ENCODE measurements around the gene ATF7IP.
A peak's percentile ranks its signal among the peaks of the same experiment; 100 is the strongest.
"Not testable (repeated sequence)": the region's sequence is repeated elsewhere in the genome, so short reads cannot be mapped to it uniquely, and the experiment has no call there.

The ATF7IP gene, protein sequence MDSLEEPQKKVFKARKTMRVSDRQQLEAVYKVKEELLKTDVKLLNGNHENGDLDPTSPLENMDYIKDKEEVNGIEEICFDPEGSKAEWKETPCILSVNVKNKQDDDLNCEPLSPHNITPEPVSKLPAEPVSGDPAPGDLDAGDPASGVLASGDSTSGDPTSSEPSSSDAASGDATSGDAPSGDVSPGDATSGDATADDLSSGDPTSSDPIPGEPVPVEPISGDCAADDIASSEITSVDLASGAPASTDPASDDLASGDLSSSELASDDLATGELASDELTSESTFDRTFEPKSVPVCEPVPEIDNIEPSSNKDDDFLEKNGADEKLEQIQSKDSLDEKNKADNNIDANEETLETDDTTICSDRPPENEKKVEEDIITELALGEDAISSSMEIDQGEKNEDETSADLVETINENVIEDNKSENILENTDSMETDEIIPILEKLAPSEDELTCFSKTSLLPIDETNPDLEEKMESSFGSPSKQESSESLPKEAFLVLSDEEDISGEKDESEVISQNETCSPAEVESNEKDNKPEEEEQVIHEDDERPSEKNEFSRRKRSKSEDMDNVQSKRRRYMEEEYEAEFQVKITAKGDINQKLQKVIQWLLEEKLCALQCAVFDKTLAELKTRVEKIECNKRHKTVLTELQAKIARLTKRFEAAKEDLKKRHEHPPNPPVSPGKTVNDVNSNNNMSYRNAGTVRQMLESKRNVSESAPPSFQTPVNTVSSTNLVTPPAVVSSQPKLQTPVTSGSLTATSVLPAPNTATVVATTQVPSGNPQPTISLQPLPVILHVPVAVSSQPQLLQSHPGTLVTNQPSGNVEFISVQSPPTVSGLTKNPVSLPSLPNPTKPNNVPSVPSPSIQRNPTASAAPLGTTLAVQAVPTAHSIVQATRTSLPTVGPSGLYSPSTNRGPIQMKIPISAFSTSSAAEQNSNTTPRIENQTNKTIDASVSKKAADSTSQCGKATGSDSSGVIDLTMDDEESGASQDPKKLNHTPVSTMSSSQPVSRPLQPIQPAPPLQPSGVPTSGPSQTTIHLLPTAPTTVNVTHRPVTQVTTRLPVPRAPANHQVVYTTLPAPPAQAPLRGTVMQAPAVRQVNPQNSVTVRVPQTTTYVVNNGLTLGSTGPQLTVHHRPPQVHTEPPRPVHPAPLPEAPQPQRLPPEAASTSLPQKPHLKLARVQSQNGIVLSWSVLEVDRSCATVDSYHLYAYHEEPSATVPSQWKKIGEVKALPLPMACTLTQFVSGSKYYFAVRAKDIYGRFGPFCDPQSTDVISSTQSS

DNA sequence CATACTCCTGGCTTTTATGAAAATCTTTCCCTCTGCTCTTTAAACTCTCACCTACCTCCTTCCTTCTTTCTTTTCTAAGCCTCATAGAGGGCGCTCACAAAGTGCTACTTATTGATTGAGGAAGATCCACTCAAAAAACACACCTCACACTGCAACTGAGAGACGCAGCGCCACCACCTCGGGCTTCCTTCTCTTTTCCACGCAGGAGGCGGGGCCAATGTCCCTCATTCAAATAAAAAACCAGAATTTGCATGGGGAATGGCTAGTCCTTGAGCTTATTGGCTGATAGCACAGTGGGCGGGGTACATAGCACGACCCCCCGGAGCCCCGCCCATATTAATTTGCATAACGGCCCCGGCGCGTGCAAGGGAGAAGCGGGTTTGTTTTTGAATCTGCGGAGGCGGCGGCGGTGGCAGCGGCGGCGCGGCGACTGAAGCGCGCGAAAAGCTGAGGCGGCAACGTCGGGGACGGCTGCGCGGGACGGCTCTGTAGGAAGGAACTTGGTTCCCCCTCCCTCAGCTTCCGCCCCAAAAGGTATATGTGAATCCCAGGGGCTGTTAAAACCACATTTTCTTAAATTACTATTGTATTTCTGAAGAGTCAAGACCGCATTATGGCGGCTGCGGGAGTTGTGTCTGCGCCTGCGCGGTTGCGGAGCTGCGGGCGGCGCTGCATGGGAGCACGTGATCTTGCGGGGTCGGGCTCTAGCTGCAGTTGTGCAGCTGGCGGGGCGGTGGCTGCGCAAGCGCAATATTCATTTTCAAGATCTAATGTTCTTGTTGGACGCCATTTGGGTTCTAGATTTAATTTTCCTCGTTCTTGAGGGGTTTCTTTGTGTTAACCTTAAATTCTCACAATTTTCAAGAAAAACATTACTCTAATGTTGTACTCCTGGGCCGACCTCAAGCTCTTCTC is at the start of gene ATF7IP:
ATF7IP (plus strand) TSS at position 389 of the 915 bp plus-strand sequence. CDS start 58,234 bp downstream, outside the sequence.
- DNase-seq, result peak; percentile 95

DNA sequence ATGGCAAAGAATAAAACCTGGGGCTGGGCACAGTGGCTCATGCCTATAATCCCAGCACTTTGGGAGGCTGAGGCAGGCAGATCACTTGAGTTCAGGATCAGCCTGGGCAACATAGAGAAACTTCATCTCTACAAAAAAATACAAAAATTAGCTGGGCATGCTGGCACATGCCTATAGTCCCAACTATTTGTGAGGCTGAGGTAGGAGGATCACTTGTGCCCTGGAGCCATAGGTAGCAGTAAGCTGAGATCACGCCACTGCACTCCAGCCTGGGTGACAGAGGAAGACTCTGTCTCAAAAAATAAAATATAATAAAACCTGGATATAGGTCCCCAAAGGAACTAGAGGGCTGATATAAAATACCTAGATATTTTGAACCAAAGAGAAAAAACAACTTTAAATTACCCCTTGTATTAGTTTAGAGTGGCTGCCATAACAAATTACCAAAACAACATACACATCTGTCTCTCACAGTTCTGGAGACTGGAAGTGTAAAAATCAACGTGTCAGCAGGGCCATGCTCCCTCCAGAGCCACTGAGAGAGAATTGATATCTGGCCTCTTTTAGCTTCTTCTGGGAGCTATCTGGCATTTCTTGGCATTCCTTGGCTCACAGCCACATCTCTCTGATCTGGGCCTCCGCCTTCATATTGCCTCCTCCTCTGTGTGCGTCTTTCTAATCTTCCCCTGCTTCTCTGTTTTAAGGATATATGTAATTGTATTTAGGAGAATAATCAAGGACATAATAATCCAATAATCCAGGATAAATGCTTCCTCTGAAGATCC is 47.9 kb upstream of the ATF7IP start:
- no peak for DNase-seq

DNA sequence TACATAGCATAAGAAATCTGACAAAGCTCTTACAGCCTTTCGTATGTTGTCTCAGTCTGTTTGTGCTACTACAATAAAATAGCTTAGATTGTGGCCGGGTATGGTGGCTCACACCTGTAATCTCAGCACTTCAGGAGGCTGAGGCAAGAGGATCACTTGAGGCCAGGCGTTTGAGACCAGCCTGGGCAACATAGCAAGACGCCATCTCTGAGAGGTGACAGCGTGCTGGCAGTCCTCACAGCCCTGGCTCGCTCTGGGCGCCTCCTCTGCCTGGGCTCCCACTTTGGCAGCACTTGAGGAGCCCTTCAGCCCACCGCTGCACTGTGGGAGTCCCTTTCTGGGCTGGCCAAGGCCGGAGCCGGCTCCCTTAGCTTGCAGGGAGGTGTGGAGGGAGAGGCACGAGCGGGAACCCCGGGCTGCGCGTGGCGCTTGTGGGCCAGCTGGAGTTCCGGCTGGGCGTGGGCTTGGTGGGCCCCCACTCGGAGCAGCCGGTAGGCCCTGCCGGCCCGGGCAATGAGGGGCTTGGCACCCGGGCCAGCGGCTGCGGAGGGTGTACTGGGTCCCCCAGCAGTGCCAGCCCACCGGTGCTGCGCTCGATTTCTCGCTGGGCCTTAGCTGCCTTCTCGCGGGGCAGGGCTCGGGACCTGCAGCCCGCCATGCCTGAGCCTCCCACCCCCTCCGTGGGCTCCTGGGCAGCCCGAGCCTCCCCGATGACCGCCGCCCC is 45.6 kb upstream of the ATF7IP start:
- not testable (repeated sequence) for DNase-seq

DNA sequence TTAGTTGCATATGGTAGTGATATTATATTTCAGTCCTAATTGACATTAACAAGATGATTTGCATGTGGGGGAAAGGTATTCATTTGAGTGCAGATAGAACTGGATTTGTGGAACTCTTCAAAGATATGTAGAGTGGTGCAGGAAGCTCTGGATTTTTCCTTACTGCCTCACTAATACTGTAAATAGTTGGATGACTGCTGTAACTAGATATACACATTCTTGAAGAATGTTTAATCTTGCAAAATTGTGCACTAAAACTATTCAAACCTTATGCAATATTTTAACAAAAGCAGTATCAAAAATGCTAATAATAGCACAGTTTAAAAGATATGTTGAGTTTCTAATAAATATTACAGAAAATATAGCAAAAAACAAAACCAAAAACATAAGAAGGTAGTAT is 43.1 kb upstream of the ATF7IP start:
- no peak for DNase-seq

DNA sequence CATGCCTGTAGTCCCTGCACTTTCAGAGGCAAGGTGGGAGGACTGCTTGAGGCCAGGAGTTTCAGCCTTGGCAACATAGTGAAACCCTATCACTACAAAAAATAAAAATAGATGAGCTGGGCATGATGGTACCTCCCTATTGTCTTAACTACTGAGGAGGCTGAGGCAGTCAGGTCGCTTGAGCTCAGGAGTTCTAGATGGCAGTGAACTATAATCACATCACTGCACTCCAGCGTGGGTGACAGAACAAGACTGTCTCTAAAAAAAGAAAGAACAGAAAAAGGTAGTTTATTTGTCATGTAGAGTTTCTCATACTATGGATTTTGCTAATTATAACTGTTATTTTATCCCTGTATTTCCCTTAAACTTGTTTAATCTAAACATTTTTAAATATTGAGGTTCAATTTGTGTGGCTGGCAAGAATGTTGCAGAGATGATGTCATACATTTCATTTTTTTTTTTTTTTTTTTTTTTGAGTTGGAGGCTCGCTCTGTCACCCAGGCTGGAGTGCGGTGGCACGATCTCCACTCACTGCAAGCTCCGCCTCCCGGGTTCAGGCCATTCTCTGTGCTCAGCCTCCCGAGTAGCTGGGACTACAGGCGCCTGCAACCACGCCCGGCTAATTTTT is 39.7 kb upstream of the ATF7IP start:
- DNase-seq, result no peak

DNA sequence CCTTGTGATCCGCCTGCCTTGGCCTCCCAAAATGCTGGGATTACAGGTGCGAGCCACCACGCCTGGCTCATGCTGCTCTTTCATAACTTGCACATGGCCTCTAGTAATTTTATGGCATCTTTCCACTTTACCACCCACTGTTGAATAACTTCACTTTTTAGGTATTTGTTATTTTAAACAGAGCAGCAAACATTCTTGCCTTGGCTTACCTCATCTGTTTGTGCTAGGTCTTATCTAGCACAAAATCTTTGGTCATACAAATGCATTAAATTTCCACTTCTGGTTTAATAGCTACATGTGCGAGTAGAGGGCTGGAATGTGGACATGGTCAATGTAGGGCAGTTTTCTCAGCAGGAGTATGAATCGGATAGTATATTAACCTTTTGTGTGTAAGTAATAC is 38.8 kb upstream of the ATF7IP start:
- DNase-seq, result no peak

DNA sequence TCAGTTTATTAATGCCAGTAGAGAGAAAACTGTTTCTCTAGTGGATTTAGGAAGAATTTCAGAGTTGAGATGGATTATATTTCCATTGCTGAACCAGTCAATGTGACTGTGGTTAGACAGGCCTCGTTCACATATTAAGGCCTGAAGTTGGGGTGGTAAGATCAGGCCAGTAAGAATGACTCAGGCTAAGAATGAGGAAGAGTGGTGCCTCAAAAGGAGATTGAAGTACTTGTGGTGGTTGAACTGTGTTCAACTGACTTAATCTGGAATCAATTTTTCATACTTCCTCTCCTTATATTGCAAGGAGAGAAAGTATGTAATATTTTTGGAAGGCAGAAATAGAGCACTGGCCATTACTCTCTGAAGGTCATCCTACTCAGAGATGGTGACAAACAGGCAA is 37.8 kb upstream of the ATF7IP start:
- DNase-seq, result no peak

DNA sequence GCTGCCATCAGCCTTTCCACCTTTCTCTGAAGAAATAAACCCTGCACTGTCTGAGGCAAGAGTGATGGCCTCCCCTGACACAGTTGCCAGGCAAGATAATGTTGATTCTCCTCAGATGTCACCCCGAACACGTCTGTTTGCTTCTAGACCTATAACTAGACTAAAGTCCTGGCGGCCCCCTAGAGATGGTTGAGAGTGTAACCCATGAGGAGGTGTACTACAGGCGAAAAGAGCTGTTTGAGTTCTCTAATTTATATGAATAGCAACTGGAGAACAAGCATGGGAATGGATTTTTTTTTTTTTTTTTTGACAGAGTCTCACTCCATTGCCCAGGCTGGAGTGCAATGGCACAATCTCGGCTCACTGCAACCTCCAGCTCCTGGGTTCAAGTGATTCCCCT is 33.0 kb upstream of the ATF7IP start:
- no peak for DNase-seq

DNA sequence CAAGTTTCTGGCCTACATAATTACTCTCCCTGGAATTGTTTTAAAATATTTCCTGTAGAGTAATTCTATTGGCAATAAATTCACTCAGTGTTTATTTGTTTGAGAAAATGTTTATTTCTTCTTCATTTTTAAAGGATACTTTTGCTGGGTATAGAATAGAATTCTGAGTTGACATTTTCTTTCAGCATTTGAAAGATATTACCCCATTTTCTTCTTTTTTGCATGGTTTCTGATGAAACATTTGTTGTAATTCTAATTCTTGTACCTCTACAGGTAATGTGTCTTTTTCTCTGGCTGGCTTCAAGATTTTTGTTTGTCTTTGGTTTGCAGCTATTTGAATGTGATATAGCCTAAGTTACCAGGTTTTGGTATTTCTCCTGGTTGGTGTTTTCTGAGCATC is 25.1 kb upstream of the ATF7IP start:
- no peak for DNase-seq

DNA sequence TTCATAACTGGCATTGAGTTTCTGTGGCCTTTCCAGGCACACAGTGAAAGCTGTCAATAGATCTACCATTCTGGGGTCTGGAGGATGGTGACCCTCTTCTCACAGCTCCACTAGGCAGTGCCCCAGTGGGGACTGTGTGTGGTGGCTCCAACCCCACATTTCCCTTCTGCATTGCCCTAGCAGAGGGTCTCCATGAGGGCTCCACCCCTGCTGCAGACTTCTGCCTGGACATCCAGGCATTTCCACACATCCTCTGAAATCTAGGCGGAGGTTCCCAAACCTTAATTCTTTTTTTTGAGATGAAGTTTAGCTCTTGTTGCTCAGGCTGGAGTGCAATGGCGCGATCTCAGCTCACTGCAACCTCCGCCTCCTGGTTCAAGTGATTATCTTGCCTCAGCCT is 14.0 kb upstream of the ATF7IP start:
- DNase-seq, result not testable (repeated sequence)

DNA sequence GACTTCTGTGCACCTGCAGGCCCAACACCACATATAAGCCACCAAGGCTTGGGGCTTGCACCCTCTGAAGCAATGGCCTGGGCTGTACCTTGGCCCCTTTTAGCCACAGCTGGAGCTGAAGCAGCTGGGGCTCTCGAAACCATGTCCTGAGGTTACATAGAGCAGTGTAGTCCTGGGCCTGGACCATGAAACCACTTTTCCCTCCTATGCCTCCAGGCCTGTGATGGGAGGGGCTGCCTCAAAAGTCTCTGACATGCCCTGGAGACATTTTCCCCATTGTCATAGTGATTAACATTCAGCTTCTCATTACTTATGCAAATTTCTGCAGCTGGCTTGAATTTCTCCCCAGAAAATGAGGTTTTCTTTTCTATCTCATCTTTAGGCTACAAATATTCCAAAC is 13.4 kb upstream of the ATF7IP start:
- not testable (repeated sequence) for DNase-seq

DNA sequence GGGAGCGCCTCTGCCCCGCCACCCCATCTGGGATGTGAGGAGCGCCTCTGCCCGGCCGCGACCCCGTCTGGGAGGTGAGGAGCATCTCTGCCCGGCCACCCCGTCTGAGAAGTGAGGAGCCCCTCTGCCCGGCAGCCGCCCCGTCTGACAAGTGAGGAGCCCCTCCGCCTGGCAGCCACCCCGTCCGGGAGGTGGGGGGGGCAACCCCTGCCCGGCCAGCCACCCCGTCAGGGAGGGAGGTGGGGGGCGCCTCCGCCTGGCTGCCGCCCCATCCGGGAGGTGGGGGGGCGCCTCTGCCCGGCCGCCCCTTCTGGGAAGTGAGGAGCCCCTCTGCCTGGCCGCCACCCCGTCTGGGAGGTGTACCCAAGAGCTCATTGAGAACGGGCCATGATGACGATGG is 10.8 kb upstream of the ATF7IP start:
- DNase-seq, result not testable (repeated sequence)

DNA sequence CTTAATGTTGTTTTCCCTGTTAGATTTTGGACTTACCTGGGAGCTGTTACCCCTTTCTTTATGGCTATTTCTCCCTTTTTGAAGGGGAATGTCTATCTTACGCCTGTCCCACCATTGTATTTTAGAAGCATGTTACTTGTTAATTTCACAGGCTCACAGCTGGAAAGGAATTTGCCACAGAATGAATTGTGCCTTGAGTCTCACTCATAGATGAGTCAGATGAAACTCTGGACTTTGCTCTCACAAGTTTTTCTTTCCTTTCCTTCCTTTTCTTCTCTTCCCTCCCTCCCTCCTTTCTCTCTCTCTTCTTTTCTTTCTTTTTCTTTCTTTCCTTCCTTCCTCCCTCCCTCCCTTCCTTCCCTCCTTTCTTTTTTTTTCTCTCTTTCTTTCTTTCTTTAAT is 9.3 kb upstream of the ATF7IP start:
- DNase-seq, result no peak

DNA sequence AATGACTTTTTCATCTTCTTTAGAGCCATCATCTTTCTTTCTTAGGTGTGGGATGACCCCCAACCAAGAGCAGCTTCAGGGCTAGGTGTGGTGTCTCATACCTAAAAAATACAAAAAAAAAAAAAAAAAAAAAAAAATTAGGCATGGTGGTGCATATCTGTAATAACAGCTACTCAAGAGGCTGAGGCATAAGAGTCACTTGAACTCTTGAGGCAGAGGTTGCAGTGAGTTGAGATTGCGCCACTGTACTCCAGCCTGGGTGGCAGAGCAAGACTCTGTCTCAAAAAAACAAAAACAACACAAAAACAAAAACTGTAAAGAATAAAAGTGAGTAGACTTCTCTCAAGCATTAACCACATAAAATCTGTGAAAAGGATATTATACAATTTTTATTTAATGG is 8.0 kb upstream of the ATF7IP start:
- no peak for DNase-seq

DNA sequence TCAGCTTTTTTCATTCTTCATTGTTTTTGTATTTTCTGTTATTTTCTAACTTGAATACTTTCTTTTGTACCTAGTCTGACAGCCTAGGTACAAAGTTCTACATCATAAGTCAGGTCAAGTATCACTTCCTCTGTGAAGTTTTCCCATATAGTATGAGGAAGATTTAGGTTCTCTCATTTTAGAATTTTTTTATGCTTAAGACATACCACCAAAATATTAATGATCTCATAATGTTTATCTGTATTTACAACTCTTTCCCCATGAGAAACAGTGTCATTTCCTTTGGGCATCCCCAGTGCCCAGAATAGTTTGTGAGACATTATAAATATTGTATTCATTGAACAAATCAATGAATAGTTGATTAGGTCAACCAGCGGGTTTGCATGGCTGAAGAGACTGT is 3.1 kb upstream of the ATF7IP start:
- DNase-seq, result no peak

DNA sequence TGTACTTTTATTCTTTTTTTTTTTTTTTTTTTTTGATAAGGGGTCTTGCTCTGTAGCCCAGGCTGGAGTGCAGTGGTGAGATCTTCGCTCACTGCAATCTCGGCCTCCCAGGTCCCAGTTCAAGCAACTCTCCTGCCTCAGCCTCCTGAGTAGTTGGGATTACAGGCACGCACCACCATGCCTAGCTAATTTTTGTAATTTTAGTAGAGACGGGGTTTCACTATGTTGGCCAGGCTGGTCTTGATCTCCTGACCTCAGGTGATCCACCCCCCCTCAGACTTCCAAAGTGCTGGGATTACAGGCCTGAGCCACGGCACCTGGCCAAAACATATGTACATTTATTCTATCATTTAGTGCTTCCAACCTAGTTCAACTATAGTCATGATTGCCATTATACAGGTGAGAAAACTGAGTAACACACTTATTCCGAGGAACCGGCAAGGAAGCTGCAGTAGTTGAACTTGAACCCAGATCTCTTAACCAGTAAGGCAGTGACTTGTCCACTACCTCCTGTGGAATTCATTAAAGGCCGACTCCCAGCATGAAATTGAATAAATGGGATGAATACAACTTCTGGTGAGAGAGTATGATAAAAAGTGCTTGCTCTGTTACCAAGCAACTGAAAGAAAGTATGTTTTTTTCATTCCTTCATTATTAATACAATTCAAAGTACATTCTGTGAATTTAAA is 755 bp upstream of the ATF7IP start:
- DNase-seq, result no peak

DNA sequence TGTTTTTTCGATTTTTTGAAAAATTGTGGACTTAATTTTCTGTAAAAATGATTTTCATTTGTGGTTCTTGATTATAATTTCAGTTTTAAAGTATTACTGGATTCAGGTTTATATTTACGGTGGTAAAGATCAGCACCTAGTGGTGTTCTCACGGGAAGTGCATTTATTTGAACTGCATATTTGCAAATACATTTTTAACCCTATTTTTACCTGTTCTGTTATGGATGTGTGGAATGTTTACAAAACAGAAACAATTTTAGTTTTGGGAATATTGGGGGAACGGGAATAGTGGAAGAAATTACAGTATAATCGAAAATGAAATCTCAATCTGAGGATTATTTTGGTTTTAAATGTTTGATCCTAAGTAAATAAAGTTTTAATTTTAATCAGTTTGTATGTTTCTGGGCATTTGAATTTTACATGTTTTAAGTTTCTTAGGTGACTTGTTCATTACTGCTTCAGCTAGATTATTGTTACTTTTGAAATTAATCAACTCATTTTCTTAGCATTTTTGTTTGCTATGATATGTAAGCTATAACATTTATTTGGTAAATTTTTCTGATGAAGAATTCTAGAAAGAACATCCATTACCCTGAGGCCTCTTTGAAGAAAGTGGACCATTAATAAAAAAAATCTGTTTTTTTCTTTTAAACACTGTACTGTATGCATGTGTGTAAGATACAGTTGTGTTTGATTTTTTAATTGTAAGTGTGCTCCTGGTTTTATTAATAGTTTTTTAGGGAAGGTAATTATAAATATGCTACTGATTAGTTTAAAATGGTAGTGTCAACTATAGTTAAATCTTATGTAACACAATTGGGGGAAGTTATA is 942 bp downstream of the ATF7IP start:
- no peak for DNase-seq

DNA sequence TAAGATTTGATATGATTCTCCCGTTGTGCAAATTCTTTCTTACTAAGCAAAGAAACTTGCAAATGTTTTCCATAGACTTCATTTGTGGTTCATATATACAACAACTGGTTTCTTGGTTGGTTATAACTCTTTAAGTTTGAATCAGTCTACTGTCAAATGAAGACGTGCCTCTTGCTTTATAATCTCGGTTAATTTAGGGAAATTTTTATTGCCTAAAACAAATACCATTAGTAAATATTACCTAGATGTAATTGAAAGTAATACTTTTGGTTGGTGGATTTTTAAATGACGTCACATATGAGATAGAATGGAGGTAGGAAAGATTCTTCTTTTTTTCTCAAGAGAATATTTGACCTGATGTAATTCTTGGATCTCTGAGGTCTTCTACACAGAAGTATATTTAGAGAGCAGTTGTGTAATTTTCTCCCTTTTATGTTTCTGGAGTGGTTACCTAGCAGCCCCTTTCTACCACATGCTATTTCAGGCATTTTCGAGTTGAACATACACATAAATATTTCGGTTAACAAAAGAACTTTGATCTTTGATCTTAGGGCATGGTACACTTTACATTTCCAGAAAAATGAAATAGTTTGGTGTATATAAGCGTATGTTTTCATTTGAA is 1.7 kb downstream of the ATF7IP start:
- DNase-seq, result peak; percentile 65
